ENCODE measurements around the gene MUS81.
A peak's percentile ranks its signal among the peaks of the same experiment; 100 is the strongest.
"Not testable (repeated sequence)": the region's sequence is repeated elsewhere in the genome, so short reads cannot be mapped to it uniquely, and the experiment has no call there.

MUS81 gene, protein sequence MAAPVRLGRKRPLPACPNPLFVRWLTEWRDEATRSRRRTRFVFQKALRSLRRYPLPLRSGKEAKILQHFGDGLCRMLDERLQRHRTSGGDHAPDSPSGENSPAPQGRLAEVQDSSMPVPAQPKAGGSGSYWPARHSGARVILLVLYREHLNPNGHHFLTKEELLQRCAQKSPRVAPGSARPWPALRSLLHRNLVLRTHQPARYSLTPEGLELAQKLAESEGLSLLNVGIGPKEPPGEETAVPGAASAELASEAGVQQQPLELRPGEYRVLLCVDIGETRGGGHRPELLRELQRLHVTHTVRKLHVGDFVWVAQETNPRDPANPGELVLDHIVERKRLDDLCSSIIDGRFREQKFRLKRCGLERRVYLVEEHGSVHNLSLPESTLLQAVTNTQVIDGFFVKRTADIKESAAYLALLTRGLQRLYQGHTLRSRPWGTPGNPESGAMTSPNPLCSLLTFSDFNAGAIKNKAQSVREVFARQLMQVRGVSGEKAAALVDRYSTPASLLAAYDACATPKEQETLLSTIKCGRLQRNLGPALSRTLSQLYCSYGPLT

DNA sequence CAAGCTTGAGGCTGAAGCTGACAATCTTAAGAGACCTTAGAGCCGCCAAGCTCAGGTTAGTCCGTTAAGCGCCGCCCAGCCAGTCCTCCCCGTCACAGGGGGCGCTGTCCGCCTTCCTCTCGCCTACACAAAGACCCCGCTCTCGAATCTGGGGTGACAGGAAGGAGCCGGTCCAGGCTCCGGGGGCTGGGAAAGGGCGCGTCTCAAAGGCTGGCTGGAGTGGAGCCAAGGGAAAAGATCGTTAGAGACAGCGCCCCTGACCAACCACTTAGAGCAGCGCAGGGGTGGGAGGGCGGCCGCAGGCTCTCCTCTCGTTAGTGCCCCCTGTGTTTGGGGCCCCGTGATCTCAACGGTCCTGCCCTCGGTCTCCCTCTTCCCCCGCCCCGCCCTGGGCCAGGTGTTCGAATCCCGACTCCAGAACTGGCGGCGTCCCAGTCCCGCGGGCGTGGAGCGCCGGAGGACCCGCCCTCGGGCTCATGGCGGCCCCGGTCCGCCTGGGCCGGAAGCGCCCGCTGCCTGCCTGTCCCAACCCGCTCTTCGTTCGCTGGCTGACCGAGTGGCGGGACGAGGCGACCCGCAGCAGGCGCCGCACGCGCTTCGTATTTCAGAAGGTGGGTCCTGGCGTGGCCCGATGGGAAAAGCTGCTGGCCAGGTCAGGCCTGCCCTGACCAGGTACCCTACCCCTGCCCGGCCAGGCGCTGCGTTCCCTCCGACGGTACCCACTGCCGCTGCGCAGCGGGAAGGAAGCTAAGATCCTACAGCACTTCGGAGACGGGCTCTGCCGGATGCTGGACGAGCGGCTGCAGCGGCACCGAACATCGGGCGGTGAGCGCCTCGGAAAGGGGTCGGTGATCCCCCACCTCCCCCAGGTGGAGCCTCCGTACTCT, at the start of gene MUS81:
Gene MUS81, plus strand, starts transcription at position 156 of the 887 bp plus-strand sequence. Its CDS starts 321 bp downstream, at position 477.
- peak; percentile 98 for DNase-seq (ENCODE audit: low read depth)

DNA sequence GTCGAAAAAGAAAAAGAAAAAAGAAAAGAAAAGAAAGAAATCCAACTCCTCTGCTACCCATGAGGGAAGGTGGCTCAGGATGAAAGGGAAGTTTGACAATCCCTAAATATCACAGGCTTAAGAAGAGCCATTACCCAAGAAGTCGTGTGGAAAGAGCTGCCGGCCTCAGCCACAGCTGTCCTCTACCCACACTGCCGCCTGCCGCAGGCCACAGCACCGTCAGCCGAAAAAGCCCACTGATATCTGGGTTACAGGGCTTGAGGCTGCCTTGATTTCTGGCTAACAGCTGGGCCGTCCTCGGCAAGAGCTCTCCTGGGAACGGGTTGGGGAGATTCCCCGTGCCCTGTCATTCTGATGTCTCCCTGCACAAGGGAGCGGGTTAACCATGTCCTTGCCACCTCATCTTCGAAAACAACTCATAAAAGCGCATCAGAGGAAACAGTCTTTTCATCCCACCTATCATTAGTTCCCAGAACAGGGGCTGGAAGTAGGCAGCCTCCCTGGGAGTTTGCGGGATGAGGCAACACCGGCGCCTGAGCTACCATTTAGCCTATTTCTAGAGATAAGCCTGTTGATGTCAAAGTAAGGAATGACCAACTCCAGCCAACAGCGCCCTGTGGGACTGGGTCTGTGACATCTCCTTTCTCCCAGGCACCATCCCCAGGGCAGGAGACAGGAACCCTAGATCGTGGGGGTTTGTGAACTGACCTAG, 48.3 kb upstream of the MUS81 start:
- no peak for DNase-seq (ENCODE audit: low read depth)

DNA sequence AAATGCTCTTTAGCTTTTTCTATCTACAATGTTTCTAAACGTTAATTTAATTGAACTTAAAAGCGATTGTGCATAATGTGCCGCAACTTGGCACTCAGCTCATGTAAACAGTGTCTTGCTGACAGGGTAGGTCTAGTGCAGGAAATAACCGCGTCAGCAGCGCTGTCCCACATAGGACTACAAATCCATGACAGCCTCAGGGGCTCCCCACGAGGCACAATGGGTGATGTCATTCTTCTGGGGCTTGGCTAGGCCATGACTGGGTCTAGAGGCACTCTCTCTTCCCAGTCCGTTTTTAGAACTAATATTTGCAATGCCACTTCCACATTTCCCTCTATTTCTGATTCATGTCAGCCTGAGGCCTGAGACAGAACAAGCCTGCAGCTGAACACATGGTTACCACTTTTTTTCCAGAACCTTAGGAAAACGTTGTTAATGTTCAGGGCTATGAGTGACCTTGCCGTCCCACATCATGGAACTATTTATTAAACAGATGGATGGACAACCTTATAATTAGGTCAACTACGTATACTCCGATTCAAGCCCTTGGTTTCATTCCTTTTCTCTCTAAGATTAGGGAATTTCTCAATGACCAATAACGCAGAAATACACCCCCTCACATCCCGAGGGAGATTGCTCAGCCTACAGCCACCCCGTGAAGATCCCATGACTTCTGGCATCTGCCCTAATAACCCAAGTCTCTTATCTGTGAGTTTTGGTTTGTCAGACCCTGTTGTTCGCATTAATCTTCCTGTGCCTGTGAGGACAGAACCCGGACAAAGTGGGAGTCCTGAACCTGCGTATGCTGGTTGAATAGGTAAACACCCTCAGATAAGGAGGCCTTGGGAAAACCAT, 45.9 kb upstream of the MUS81 start:
- DNase-seq (ENCODE audit: low read depth): no peak

DNA sequence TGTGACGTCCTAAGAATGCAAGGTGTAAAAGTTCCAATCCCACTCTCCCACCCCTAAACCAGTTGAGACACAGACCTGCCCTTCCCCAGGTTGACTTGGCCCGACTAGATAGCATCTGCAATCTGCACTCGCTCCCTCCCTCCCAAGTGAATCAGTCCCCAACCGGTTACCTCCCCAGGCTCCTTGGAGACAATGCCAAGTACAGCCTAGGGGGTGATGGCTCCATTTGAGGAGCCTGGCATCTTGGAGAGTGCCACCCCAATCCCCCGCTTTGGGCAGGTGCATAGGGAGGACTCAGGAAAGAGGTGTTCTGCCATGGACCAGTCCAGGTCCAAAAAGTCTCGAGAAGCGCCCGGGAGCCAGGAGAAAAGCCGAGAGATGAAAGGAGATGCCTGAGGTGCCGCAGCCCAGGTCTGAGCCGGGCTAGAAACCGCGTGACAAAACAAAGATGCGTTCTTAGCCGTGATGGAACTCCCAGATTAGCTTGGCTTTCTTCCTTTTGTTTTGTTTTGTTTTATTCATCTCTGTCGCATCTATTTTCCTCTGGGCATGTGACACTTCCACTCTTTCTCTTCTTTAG, 45.2 kb upstream of the MUS81 start:
- no peak for DNase-seq (ENCODE audit: low read depth)

DNA sequence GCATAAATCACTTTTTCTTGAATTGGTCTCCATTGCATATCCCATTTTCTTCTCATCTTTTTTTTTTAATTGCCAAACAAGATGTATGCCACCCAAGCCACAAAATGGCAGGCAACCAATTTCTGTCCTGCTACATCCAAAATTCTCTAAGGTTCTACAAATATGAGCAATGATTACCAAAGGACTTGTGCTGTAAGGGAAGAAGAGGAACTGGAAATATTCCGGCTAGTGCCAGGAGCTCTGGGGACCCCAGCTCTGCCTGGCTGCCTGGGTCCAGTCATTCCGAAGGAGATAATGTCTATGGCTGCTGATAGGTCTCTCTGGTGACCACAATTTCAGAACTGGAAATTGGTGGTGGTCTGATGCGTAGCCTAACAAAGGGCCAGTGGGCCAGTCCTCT, 43.5 kb upstream of the MUS81 start:
- no peak for DNase-seq (ENCODE audit: low read depth)

DNA sequence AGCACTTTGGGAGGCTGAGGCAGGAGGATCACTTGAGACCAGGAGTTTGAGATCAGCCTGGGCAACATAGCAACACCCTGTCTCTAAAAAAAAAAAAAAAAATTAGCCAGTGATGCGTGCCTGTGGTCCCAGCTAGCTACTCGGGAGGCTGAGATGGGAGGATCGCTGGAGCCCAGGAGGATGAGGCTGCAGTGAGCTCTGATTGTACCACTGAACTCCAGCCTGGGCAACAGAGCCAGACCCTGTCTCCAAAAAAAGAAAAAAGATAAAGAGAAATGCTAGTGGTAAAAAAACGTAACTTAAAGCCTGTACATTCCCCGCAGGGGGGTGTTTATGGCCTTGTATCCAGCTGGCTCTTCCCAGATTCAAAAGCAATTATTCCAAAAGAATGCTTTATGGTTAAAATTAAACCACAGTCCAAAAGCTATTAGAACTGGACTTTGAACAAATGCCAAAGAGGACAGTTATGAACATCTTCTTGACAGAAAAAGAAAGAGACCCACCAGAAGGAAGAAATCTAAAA, 42.9 kb upstream of the MUS81 start:
- no peak for DNase-seq (ENCODE audit: low read depth)

DNA sequence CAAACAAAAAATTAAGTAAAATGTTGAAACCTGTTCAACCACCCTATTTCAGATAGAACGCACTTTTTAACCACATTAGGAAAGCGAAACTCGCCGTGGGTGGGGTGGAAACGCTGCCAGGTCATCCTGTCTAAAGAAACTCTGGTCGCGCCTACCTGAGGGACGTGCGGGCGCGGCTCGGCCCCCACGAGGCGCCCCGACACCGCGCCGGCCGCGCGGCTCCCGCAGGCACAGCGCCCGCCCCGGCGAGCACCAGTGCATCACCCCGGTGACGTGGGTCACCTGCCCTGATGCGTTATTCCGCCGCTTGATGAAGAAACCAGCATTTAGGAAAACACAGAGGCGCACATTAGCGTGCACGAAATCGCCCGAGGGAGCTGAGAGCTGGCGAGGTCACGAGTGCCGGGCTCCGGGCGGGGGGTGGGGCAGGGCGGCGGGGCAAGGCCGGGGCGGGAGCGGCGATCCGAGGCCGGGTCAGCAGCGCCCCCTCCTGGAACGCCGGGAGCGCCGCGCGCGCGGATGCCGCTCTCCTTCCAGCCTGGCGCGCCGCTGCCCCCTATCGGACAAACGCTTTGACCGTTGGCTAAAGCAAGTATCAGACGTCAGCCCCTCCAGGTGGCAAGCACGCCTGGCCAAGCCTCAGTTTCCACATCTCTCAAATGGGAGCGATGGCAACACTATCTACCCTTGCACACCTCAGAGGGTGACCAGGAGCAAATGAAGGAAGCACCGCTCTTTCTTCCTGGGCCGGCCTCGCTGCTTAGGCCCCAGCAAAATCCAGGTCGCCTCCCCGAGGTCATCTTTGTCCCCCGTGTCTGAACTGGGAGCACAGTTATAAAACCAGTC, 42.2 kb upstream of the MUS81 start:
- peak; percentile 94 for DNase-seq (ENCODE audit: low read depth)

DNA sequence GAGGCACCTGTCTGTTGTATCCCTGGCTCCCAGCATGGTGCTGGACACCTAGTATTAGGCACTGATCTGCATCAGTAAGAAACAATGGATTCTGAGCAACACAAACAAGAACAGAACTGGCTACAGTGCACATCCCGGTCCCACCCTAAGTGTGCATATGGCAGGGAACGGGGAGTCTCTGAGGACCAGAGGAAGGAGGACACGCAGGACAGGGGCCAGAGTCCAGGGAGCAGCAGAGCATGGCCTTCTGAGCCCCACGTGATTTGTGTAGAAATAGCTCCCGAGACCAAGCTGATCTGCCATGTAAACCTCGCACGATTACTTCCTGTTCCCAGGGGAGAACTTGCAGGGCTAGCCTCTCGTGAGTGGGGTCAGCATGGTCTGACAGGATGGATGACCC, 39.1 kb upstream of the MUS81 start:
- no peak for DNase-seq (ENCODE audit: low read depth)

DNA sequence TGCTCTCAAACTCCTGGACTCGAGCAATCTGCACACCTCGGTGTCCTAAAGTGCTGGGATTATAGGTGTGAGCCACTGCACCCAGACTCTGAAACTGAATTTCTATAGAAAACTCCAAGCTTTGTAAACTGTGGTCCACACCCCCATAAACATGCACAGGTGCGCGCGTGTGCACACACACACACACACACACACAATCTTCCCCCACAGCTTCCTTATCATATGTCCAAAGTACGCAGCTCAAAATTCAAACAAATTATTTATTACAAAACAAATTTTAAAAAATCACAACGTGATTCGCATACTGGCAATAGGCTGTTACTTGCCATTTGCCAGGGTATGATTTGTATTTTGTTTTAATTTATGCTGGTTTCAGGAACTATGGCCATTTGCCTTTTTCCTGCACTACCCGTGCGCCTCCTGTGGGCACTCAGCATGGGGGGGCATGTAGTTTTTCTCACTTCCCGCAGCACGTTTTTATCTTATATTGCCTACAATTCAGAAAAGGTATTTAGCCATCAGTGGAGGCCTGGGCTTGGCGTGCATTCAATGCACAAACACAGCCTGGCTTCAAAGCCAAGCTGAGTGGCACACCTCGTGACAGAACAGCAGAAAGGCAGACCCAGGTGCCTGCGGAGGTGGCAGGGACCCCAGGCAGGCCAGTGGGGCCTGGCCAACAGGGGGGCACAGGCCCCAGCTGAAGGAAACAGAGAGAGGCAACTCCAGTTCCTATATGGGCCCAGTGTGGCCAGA, 37.3 kb upstream of the MUS81 start:
- no peak for DNase-seq (ENCODE audit: low read depth)

DNA sequence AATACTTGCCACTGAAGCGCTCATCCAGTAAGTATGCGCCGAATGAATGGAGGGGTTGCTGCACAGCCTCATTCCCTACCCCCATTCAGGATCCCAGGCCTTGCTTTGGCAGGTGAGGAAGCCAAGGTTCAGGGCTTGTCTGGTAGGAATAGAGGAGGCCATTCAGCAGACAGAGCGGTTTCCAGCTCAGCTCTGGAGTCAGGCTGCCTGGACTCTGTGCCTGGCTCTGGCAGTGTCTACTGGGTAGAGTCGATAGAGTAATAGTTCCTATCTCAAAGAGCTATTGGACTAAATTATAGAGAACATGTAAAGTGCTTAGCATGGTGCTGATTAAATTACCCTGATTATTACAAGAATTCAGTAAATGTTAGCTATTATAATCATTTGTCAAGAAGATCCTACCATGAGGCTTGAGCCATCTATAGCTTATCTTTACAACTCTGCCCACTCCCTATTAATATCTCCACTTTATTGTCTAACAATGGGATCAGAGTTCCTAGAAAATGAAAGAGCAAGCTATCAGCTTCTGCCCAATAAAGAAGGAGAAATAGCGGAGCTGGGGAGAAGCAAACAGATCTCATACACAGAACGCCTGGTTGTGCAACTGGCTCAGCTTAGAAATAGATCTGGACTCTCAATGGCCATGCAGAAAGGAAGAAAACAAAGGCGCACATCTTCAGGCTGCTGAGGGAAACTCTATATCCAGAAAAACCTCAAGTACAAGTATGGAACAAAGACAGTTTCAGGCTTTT, 33.1 kb upstream of the MUS81 start:
- DNase-seq (ENCODE audit: low read depth): no peak

DNA sequence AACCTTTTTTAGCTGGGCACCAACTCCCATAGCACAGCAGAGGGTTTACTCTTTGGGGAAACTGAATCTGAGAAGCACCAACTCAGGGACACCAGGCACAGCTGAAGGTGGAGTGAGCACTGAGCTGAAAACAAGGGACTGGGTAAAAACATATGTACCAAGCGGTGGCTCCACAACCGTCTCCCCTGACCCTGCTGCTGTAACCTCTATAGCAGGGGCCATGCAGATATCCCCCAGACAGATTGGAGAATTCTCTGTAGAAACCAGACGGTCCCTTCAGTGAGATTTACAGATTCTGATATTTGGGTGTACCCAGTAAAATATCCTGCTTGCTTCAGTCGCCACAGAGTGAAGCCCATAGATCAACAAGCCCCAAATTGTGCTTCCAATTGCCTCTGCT, 30.8 kb upstream of the MUS81 start:
- no peak for DNase-seq (ENCODE audit: low read depth)

DNA sequence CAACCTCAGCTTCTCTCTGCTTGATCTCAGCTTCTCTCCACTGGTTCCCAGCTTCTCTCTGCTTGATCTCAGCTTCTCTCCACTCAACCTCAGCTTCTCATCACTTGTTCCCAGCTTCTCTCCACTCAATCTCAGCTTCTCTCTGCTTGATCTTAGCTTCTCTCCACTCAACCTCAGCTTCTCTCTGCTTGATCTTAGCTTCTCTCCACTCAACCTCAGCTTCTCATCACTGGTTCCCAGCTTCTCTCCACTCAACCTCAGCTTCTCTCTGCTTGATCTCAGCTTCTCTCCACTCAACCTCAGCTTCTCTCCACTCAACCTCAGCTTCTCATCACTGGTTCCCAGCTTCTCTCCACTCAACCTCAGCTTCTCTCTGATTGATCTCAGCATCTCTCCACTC, 28.0 kb upstream of the MUS81 start:
- DNase-seq (ENCODE audit: low read depth): not testable (repeated sequence)

DNA sequence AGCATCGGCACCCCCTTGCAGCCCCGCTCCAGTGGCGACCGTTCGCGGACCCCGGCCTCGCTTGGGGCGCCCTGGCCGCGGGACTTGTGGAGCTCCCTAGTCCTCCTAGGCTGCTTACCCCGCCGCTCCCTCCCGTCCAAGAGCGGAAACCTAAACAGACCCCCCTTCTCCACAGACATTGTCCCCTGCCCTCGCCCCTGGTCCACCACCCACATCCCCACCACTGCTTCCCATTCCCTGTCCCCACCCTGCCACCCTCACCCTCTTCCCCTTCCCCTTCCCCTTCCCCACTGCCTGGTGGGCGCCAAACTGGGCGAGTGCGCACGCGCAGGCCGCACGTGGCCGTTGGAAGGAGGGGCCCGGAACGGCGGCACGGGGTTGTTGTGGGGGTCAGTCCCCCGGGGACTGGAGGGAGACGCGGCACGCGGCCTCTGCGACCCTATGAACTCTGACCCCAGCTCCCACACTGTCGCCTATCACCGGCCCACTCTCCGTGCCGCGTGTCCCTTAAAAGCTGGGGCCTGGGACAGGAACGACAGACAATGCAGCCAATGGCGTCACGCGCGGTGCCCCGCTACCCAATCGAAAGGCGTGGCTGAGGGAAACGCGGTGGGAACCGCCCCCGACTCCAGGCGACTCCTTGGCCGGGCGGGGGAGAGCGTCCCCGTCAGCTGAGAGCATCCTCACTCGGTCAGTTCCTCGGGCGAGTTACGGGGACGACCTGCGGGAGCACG, 26.8 kb upstream of the MUS81 start, which contains the start of gene SNX32:
Gene SNX32, plus strand, starts transcription at position 667 of the 734 bp plus-strand sequence. CDS start 103 bp downstream, outside the sequence.
- DNase-seq (ENCODE audit: low read depth): peak; percentile 91

DNA sequence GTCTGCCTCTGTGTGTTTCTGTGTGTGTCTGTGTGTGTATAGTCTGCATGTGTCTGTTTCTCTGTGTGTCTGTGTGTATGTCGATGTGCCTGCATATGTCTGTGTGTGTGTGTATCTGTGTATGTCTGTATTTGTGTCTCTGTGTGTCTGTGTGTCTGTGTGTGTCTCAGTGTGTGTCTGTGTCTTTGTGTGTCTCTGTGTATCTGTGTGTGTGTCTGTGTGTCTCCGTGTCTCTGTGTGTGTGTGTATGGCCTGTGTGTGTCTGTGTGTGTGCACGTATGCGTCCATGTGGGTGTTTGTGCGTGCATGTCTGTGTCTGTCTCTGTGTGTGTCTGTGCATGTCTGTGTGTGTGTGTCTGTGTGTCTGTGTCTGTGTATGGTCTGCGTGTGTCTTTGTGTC, 26.0 kb upstream of the MUS81 start:
- no peak for DNase-seq (ENCODE audit: low read depth)

DNA sequence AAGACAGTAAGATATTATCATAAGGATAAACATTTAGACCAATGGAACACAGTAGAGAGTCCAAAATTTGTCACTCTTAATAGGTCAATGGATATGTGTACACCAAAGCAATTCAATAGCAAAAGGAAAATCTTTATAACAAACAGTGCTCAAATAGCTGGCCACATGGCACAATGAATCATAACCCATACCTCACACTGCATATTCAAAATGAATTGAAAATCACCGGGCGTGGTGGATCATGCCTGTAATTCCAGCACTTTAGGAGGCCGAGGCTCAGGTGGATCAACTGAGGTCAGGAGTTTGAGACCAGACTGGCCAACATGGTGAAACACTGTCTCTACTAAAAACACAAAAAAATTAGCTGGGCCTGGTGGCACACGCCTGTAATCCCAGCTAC, 18.1 kb upstream of the MUS81 start:
- DNase-seq (ENCODE audit: low read depth): no peak

DNA sequence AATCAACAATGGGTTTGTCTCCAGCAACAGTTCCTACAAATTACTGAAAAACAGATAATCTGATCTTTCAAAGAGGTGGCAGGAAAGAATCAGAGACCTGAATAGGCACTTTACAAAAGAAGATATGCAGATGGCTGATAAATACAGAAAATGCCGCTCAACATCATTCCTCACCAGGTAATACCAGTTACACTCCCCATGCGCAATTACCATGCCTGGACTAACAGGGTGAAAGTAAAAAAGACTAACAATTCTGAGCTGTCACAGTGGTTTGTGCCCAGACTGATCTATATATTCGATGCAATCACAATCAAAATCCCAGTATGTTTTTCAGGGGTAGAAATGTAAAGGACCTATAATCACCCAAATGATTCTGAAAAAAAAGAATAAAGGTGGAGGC, 16.4 kb upstream of the MUS81 start:
- no peak for DNase-seq (ENCODE audit: low read depth)

DNA sequence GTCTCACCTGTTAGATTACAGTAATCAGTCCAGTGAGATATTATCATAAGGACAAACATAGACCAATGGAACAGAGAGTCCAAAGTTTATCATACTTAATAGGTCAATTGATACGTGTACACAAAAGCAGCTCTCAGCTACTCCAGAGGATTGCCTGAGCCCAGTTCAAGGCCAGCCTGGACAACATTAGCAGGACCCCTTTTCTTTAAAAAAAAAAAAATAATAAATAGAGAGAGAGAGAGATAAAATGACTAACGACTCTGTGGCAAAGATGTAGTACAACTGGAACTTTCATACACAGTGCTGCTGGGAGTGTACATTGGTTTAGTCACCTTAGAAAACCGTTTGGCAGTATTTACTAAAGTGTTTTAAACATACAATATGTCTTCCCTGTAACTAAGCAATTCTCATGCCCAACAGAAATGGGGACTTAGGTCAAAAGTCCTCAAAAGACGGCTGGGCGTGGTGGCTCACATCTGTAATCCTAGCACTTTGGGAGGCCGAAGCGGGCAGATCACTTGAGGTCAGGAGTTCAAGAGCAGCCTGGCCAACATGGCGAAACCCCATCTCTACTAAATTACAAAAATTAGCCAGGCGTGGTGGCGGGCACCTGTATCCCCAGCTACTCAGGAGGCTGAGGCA, 15.9 kb upstream of the MUS81 start:
- no peak for DNase-seq (ENCODE audit: low read depth)
